HG02759 (cell line): ENCODE measurements around the gene SMCHD1.
"Not testable (repeated sequence)": the region's sequence is repeated elsewhere in the genome, so short reads cannot be mapped to it uniquely, and the experiment has no call there.

Experiments used
- ATAC-seq: cut with Tn5 transposase; IDR thresholded peaks from one replicate; pipeline ENCODE4 v1.9.1; 2021; ENCODE audit warnings: mild to moderate bottlenecking, moderate library complexity; ENCODE audit not compliant: unreplicated experiment

SMCHD1 gene

DNA sequence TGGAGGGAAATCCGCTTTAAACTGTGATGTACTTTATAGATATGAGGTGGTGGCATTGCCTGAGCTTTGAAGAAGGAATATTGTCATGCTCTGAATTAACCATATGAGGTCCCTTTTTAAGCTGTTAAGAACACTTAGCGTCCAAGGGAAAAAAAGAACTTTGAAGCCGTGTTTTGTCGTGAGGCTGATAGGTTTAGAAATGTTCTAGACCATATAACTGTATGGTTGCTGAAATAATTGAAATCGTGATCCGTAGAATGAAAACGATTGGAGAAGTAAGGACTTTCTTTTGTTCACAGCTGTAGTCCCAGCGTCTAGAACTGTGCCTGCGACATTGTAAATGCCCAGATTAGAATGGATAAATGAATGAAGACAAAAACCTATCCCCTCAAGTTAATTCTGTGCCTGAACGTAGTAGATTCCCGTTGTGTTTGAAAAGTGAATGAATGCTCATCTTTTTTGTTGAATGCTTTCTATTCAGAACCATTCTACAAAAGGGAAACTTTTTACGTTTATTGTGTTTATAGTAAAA is 1.5 kb downstream of the SMCHD1 start:
- no peak for ATAC-seq

DNA sequence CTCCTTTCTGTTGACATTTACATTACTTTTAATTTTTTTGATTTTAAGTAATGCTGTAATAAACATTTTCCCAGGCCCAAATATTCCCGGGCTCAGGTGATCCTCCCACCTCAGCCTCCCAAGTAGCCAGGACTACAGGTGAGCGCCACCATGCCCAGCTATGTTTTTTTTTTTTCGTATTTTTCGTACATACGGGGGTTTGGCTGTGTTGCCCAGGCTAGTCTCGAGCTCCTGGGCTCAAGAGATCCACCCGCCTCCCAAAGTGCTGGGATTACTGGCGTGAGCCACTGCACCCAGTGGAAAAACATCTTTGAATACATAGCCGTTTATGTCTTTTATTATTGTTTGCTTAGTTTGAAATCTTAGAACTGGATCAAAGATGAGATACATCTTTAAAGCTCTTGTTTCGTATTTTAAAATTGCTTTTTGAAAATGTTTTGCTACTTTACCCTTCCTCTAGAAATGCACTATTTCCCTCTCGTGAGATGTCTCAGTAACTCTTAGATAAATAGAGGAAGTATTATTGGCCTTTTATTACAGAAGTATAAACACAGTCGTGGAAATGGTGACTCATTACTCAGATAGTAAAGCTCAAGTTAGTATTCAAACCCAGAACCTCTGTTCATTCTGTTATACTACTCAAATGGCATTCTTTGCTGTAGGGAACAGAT is 2.4 kb downstream of the SMCHD1 start:
- no peak for ATAC-seq

DNA sequence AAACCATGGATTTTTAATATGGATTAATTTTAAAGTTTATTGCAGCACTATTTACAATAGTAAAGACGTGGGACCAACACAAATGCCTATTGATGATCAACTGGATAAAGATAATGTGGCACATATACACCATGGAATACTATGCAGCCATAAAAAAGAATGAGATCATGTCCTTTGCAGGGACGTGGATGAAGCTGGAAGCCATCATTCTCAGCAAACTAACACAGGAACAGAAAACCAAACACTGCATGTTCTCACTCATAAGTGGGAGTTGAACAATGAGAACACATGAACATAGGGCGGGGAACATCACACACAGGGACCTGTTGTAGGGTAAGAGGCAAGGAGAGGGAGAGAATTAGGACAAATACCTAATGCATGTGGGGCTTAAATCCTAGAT is 5.3 kb downstream of the SMCHD1 start:
- ATAC-seq: not testable (repeated sequence)

DNA sequence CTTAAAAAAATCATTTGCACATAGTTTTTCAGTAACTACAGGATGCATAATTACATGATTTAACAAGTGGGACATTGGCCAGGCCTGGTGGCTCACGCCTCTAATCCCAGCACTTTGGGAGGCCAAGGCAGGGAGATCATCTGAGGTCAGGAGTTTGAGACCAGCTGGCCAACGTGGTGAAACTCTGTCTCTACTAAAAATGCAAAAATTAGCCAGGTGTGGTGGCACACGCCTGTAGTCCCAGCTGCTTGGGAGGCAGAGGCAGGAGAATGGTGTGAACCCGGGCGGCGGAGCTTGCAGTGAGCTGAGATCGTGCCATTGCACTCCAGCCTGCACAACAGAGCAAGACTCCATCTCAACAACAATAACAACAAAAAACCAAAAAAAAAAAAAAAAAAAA is 6.8 kb downstream of the SMCHD1 start:
- ATAC-seq: not testable (repeated sequence)

DNA sequence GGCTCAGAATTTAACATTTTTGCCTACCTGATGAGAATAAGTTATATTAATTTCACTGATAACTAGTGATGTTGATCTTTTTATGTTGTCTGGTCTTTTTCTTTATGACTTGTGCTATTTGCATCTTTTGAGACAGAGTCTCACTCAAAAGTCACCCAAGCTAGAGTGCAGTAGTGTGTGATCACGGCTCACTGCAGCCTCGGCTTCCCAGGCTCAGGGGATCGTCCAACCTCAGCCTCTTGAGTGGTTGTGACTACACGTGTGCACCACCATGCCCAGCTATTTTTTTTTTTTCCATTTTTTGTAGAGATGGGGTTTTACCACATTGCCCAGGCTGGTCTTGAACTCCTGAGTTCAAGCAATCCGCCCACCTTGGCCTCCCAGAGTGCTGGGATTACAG is 7.5 kb downstream of the SMCHD1 start:
- no peak for ATAC-seq

DNA sequence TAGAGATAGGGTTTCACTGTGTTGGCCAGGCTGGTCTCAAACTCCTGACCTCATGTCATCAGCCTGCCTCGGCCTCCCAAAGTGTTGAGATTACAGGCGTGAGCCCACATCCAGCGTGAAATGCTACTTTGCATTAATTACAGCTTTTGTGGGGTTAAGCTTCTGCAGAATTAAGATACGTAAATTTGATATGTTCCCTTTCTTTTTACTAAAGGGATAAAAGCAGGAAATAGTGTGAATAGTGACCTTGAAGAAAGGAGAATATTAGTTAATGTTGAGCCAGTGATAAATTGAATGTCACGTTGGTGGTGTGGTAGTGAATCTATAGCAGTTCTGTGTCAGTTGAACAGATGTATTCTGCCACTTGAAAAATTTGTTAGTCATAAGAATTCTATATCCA is 16.9 kb downstream of the SMCHD1 start:
- no peak for ATAC-seq

DNA sequence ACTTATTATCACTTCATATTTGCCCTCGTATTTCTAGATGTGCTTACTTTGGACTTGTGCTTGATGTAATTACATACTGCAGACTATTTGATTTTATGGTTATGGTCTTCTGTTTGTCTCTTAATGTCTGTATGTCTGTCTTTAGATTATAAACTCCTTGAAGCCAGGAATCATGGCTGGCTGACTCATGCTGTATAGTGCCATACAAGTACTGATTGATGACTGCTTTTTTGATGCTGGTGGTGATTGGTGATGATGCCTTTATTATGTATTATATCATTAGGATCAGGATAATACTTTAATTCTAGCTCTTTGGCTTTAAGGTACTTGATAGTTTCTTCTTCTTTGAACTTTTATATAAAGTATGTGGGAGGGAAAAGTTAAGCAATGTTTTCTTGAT is 17.3 kb downstream of the SMCHD1 start:
- no peak for ATAC-seq

DNA sequence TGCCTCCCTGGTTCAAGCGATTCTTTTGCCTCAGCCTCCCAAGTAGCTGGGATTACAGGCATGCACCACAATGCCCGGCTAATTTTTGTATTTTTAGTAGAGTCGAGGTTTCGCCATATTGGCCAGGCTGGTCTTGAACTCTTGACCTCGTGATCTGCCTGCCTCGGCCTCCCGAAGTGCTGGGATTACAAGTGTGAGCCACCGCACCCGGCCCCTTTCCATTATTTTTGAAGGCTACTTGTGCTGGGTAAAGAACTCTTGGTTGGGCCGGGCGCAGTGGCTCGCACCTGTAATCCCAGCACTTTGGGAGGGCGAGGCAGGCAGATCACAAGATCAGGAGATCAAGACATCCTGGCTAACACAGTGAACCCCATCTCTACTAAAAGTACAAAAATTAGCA is 23.4 kb downstream of the SMCHD1 start:
- ATAC-seq: not testable (repeated sequence)

DNA sequence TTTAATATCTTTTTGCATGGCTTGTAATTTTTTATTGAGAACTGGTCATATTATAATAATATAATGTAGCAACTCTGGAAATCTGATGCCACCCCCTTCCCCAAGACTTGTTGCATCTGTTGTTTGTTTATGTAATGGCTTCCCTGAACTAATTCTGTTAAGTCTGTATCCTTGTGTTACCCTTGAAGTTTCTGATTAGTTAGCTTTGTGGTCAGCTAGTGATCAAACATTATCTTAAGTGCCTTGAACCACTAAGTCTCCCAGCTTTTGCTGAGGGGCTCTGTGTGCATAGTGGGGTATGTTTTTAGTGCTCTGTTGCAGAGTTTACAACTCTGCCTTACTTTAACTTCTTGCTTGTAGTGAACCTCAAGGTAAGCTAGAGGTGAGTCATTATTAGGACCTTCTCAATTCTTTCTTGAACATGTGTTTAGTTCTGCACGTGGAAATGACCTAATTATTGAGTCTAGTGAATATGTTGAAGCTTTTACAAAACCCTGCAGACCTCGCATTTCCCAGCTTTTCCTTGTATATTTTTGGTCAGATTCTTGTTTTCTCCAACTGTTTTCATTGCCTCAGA is 24.8 kb downstream of the SMCHD1 start:
- no peak for ATAC-seq

DNA sequence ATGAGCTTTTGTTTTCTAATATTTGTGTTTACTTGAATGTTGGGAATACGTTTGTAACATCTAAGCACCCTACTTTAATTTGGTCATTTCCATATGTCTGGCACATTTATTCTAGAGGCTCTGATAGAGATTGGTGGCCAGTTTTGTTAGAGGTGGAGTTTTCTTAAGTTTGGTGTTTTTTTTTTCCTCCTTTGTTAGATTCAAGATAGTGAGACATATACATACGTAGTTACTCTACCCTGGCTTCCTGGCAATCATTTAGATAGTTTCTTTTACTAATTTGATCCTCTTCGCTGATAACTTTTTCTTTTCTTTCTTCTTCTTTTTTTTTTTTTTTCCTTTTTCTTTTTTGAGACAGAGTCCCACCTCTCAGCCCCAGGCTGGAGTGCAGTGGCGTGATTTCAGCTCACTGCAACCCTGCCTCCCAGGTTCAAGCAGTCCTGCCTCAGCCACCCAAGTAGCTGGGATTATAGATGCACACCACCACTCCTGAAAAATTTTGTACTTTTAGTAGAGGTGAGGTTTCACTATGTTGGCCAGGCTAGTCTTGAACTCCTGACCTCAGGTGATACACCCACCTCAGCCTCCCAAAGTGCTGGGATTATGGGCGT is 26.6 kb downstream of the SMCHD1 start:
- ATAC-seq: no peak

DNA sequence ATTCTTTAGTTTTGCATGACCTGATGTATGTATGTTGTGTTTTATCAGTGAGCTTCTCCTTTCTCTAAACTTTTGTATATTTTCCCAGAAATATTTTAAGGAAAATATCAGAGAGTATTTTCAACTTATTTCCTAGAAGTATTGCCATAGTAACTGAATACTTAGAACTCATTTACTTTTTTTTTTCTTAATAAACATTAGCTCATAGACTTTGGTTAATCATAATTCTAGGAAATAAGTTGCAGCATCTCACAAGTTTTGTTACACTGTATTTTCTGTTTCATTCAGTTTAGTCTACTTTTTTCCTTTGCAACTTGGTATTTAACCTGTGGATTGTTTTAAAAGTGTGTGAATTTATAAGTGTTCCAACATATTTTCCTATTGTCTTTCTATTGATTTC is 27.5 kb downstream of the SMCHD1 start:
- ATAC-seq: no peak

DNA sequence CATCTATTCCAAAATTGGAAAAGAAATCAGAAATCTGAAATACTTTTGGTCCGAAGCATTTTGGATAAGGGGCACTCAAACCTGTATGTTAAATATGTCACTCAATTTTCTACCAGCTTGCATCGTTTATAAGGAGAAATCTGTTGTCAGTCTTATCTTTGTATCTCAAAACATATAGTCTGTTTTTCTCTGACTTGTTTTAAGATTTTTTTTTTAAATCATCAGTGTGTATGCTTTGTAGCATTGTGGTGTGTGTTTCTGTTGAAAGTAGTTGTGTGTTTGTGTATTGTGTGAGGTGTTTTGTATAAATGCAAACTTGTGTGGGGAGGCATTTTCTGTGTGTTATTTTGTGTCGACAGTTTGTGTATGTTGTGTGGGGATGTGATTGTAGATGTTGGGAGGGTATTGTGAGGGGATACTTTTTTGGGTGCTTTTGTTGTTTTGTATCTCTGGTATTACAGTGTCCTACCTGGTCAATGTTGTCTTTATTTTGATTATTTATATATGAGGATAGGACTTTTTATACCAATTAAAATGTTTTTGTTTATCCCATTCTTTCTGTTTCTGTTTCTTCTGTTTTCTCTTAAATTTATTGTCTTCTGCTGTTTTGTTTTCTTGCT is 30.9 kb downstream of the SMCHD1 start:
- ATAC-seq: no peak

DNA sequence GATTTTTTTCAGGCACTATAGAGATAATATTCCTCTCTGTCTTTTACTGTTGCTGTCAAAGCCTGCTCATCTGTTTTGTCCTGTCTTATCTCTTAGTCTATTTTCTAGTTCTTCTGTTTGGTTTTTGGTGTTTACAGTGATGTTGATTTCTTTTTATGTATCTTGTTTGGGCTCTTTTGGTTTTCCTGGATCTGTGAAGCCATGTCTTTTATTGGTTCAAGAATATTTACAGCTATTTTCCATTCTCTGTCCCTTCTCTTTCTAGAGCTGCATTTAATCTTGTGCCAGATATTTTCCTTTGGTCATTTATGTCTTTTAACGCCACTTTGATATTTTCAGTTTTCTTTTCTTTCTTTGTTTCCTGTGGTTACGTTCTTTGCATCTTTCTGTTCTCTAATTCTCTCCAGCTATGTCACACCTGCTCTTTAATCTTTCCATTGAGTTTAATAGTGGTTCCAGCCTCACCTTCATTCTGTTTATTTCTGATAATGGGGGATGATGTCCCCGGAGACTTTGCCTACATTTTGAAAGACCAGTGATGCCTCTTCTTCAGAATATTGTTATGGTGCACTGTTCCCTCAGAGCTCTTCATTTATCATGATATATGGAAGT is 32.0 kb downstream of the SMCHD1 start:
- ATAC-seq: no peak

DNA sequence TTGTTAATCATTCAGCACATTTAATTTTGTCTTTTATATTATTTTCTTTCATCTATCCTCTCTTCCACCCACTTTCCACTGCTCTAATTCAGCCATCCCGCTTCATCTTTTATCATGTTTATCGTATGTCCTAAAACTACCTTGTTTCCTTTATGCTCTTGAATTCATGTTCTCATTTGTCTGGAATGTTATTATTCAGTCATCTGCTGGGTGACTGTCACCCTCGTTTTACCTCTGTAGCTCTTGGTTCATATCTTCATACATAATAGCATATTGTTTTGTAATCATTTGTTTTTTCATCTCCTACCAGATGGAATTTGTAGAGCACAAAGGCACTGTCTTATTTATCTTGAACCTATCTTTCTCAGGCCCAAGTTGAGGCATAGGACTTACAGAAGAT is 37.0 kb downstream of the SMCHD1 start:
- ATAC-seq: no peak

DNA sequence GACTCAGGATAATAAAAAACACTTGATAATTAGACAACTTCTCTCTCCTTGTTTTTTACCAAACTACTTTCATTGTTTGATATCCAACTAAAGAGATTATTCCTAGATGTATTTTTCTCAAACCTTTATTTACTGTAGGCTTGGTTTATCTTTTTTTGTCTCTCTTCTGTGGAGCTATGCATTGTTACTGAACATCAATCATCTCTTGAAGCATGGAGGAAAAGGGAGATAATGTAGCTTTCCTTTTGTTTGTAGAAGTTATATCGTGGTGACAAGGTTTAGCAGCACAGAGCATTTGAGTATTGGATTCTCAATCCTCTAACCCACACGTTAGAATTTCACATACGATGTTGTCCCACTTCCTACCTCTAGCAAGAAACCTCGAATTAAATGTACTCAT is 41.7 kb downstream of the SMCHD1 start:
- no peak for ATAC-seq

DNA sequence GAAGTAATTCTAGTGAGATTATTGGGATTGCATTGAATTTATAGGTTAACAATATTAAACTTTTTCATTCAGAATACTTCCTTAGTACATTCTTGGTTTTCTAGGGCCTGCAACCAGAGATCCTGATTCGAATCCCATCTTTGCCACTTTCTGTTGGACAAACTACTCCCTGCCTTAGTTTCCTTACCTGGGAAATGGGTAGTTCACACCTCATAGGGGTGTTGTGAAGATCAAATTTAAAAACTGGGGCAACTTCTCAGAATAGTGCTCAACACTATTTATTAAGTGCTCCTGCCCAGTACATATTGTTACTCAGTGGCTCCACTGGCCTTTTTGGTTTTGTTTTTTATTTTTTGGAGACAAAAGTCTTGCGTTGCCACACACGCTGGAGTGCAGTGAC is 43.5 kb downstream of the SMCHD1 start:
- no peak for ATAC-seq

DNA sequence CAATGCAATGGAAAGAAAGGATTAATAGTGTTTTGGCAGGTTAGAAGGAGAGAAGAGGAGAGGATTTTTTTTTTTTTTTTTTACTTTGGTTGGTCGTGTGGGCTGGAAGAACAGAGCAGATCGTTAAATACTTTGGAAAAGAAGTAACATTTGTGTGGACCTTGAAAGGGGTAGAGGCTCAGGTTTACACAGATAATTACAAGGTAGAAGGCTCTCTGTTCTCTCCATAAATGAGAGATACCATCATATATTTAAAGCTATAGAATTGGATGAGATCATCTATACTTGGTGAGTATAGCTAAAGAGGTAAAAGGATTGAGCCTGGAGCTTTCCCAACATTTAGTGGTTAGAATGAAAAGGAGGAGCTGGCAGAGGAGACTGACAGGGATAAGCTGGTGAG is 49.0 kb downstream of the SMCHD1 start:
- ATAC-seq: no peak

DNA sequence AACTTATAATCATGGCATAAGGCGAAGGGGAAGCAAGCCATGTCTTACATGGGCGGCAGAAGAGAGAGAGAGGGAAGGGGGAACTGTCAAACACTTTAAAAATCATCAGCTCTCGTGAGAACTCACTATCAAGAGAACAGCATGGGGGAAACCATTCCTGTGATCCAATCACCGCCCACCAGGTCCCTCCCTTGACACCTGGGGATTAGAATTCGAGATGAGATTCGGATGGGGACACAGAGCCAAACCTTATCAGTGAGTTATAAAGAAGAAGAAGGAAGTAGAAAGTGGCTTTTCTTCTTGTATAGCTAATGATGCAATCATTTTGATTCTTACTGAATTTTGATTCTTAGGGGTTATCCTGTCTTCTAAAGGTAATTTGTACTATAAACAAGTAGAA is 51.4 kb downstream of the SMCHD1 start:
- ATAC-seq: no peak

DNA sequence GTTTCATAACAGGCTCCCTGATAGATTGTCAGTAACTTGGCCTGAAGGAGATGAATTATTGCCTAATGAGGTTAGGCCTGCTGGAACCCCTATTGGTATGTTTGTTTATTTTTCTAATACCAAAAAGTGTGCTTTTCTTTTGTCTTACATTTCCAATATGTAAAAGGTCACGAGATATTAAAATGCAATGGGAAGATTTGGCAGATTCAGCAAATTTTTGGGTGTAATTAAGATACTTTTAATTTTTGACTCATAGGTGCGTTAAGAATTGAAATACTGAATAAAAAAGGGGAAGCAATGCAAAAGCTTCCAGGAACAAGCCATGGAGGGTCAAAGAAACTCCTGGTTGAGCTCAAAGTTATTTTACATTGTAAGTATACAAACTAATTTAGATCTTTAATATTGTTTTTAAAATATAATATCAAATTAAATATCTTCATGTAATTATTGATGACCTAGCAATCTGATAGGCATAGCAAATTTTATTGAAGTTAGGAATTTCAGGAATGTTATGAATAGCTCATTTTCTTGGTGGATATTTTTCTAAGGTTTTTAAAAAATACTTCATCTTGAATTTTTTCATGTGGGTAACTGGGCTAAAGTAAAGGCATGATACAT is 52.1 kb downstream of the SMCHD1 start:
- ATAC-seq: no peak

DNA sequence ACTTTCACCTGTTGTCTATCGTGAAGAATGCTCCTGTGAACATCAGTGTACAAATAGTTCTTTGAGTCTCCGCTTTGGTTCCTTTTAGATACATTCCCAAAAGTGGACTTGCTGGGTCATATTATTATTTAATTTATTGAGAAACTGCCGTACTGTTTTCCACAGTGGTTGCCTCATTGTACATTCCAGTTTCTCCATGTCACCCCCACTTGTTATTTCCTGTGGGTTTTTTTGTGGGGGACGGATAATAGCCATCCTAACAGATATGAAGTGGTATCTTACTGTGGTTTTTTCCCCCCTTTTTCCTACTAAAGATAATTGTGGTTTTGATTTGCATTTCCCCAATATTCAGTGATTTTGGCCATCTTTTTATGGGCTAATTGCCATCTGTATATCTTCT is 53.8 kb downstream of the SMCHD1 start:
- no peak for ATAC-seq

DNA sequence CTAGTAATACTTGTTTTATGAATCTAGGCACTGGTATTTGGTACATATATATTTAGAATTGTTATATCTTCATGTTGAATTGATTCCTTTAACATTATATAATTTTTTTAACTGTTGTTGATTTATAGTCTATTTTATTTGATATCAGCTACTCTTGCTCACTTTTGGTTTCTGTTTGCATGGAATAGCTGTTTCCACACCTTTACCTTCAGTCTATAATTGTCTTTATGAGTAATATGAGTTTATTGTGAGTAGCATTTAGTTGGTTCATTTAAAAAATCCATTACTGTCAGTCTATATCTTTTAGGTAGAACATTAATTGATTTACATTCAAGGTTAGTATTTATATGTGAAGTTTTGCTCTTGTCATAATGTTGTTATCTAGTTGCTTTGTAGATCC is 58.6 kb downstream of the SMCHD1 start:
- ATAC-seq: no peak
